Left lung (tissue), 10 donors: ENCODE data around the gene TAS2R7. TPM values are rescaled to one million over a fixed set of nuclear protein-coding genes. Genes with fewer than 3 reads are reported as not detected.
"Not testable (repeated sequence)": the region's sequence is repeated elsewhere in the genome, so short reads cannot be mapped to it uniquely, and the experiment has no call there.

Source experiments
- ATAC-seq: fragments of 200-7000 bp; cut with Tn5 transposase; one replicate; pipeline ENCODE4 v1.9.1; 2020; ENCODE audit warnings: moderate library complexity
- DNase-seq, 4 donors: peaks; one replicate each; pipeline ENCODE4 v3.0.0-alpha.2; 2013 to 2020
- H3K27ac ChIP-seq, 2 donors: fragments of 200-600 bp; sonication (generic) in 1 of 2; one replicate each; pipeline versions ENCODE4 v1.5.0 to v1.8.0; 2020 to 2021
- H3K27me3 ChIP-seq, 2 donors: fragments of 200-600 bp; sonication (generic) in 1 of 2; one replicate each; pipeline versions ENCODE4 v1.5.0 to v1.8.0; 2020 to 2021
- H3K36me3 ChIP-seq, 2 donors: fragments of 200-600 bp; sonication (generic) in 1 of 2; one replicate each; pipeline versions ENCODE4 v1.5.0 to v1.8.0; 2020 to 2021
- H3K4me1 ChIP-seq, 2 donors: fragments of 200-600 bp; one replicate each; pipeline ENCODE4 v1.8.0; 2021
- H3K4me3 ChIP-seq, 2 donors: fragments of 200-600 bp; sonication (generic) in 1 of 2; one replicate each; pipeline versions ENCODE4 v1.5.0 to v1.8.0; 2020 to 2021; ENCODE audit warnings: mild to moderate bottlenecking in 1 of 2
- H3K9me3 ChIP-seq, 2 donors: fragments of 200-600 bp; sonication (generic) in 1 of 2; one replicate each; pipeline versions ENCODE4 v1.5.0 to v1.8.0; 2020 to 2021
- intact Hi-C, 2 donors: fragments of 100-400 bp; cut with DNase I; formaldehyde crosslinking; loops; one replicate each; pipeline versions ENCODE4 v1.11.2 to v1.14.2; 2022
- polyA plus RNA-seq, 6 donors: library from polyadenylated mRNA; unstranded; fragments of 120-200 nt; gene quantifications; one replicate each; pipeline ENCODE4 v1.2.1, GENCODE V29; 2013; ENCODE audit not compliant: insufficient read length in 6 of 6
- total RNA-seq, 2 donors: library from RNA; stranded (reverse); fragmentation: NEBNext Ultra II Directional; extraction: Animal tissue kit (Norgen Biotek cat#: 25700); gene quantifications; one replicate each; pipeline ENCODE4 v1.2.1, GENCODE V29; 2021
- TF ChIP-seq, protein P1 (sequence below), 2 donors: fragments of 200-600 bp; sonication (generic) in 1 of 2; IDR thresholded peaks; one replicate each; pipeline versions ENCODE4 v1.5.0 to v1.8.0; 2021; ENCODE audit warnings: antibody characterized with exemption in 2 of 2
- donor health status: DM: no; HTN: yes; CAD: no.
- donor health status: DM: no; HTN: no; CAD: no.

TAS2R7 gene
- total and polyA plus RNA-seq, 8 donors = not detected

DNA sequence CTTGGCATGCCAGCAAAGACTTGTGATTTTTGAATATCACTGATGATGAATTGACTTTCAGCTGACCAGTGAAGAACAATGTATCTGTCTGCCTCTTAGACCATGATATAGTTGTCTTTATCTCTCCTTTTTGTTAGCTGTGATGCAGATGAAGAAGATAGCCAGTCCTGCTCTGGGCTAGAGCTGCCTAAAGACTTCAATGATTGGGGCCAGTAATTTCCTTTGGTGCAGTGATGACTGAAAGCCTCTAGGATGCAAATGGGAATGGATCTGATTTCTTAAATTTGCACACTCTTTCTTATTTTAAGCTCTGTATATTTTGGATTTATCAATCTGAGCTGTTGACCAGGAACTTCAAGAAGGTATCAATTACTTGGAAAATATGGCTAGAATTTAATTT, 7.6 kb upstream of the TAS2R7 start, which contains the start of gene TAS2R9:
Gene TAS2R9, minus strand, starts transcription at position 101 of the 400 bp plus-strand sequence. Its CDS starts 93 bp downstream, at position 8.
- Histone ChIP-seq H3K27me3 (no peaks in the 10 kb centered on the region), H3K4me3 (no peak within 1 kb of the TSS), H3K9me3 (no peaks in the 10 kb centered on the region), H3K27ac (no peak within 1 kb of the TSS), H3K4me1 (no peaks in the 10 kb centered on the region), H3K36me3 (no peaks in the 10 kb centered on the region)
- TF ChIP-seq, protein P1, sequence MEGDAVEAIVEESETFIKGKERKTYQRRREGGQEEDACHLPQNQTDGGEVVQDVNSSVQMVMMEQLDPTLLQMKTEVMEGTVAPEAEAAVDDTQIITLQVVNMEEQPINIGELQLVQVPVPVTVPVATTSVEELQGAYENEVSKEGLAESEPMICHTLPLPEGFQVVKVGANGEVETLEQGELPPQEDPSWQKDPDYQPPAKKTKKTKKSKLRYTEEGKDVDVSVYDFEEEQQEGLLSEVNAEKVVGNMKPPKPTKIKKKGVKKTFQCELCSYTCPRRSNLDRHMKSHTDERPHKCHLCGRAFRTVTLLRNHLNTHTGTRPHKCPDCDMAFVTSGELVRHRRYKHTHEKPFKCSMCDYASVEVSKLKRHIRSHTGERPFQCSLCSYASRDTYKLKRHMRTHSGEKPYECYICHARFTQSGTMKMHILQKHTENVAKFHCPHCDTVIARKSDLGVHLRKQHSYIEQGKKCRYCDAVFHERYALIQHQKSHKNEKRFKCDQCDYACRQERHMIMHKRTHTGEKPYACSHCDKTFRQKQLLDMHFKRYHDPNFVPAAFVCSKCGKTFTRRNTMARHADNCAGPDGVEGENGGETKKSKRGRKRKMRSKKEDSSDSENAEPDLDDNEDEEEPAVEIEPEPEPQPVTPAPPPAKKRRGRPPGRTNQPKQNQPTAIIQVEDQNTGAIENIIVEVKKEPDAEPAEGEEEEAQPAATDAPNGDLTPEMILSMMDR (IDR thresholded peaks at IDR 0.05) = no peak
- ATAC-seq = no peak
- no peak for DNase-seq
- intact Hi-C loops = no loop called here

DNA sequence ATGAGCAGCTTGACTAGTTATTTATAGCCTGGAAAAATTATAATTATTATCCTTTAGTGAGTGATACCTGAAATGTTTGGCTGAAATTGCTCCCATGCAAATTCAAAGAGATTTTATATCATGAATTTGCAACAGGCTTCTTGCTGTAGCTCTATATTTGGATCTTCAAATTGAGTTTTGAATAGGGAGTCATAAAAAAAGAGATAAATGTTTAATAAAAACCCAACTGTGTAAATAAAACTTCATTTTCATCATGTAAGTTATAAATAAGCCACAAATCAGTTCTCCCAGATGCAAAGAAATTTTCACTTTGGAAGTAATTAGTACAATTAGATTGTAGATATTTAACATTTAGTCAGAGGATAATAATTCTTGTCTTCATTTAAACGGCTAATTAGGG, 4.8 kb upstream of the TAS2R7 start, which contains the start of gene TAS2R8:
Gene TAS2R8, minus strand, starts transcription at position 101 of the 400 bp plus-strand sequence. CDS start 306 bp downstream, outside the sequence.
- no peak within 1 kb of the TSS for H3K4me3 ChIP-seq
- H3K27ac ChIP-seq = no peak within 1 kb of the TSS
- intact Hi-C loops = no loop called here
- no peaks in the 10 kb centered on the region for H3K9me3 ChIP-seq
- no peaks in the 10 kb centered on the region for H3K4me1 ChIP-seq
- H3K27me3 ChIP-seq = no peaks in the 10 kb centered on the region
- ATAC-seq = no peak
- no peaks in the 10 kb centered on the region for H3K36me3 ChIP-seq
- TF ChIP-seq, protein P1 (IDR thresholded peaks at IDR 0.05) = no peak
- DNase-seq = no peak

DNA sequence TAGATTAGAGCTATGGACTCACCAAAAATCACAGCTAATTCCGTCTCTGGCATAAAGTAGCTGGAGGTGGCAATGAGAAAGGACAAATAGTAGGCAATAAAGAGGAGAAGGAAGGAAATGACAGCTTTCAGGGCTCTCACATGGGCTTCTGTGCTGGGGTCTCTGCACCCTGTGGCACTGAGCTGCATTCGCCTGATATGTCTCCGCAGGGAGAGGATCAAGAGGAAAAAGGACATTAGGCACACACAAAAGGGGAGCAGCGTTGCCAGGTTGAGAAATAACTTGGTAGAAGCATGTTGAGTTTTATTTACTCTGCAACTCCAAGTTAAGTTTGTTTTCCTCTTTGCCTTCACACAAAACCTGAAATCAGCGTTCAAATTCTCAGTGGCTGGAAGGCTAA, 686 bp downstream of the TAS2R7 start:
- ATAC-seq (no peak), DNase-seq (no peak)
- H3K27ac ChIP-seq = no peak overlapping the region
- TF ChIP-seq, protein P1 (IDR thresholded peaks at IDR 0.05) = no peak
- H3K9me3 ChIP-seq = no peaks in the 10 kb centered on the region
- H3K4me1 ChIP-seq = no peaks in the 10 kb centered on the region
- H3K36me3 ChIP-seq = no peaks in the 10 kb centered on the region
- H3K27me3 ChIP-seq = no peaks in the 10 kb centered on the region
- intact Hi-C loops = no loop called here
- H3K4me3 ChIP-seq = no peak overlapping the region

DNA sequence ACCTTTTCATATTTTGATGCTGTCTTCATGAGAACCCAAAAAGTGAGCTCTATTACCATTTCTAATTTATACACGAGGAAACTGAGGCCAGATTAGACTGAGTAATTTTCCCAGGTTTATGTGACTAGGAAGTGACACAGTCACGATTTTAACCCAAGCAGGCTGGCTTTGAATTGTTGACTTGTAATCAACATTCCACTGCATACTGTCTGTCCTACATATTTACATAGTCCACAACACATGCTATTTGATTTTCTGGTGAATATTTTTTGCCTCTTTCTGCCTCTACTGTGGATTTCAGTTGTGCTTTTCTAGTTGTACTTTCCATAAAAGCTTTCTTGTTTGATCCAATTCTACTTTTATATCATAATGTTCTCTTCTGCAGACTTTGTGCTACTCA, 8.2 kb downstream of the TAS2R7 start:
- Histone ChIP-seq H3K4me1 (no peaks in the 10 kb centered on the region), H3K9me3 (no peaks in the 10 kb centered on the region), H3K4me3 (no peak overlapping the region), H3K36me3 (no peaks in the 10 kb centered on the region), H3K27ac (no peak overlapping the region), H3K27me3 (no peaks in the 10 kb centered on the region)
- ATAC-seq (no peak), DNase-seq (no peak)
- intact Hi-C loops = no loop called here
- TF ChIP-seq, protein P1 (IDR thresholded peaks at IDR 0.05) = no peak

DNA sequence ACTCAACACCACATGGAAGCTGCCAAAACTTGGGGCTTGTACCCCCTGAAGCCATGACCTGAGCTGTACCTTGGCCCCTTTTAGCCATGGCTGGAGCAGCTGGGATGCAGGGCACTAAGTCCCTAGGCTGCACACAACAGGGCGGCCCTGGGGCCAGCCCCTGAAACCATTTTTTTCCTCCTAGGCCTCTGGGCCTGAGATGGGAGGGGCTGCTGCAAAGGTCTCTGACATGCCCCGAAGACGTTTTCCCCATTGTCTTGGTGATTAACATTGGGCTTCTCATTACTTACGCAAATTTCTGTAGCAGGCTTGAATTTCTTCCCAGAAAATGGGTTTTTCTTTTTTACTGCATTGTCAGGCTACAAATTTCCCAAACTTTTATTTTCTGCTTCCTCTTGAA, 10.7 kb downstream of the TAS2R7 start:
- DNase-seq, H3K27me3 ChIP-seq, H3K36me3 ChIP-seq, H3K9me3 ChIP-seq, H3K4me1 ChIP-seq, H3K27ac ChIP-seq, intact Hi-C loops, H3K4me3 ChIP-seq, ATAC-seq: not testable (repeated sequence)

DNA sequence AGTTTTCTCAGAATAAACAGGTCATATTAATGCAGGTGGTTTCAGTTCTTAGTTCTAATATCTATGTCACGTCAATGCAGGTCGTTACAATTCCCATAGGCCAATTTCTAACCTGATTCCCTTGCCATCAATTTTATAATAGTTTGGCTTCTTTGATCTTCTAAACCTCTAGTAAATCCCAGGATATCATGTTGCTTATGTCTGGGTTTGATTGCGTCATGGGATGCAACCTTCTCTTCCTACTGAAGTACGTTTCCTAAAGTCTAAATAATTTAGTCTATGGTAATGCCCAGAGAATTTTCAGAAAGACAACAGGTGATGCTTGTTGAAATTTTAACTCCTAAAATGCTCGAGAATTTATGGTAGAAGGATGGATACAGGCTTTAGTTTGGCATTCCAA, 19.2 kb downstream of the TAS2R7 start:
- Histone ChIP-seq H3K27ac (no peak overlapping the region), H3K36me3 (no peaks in the 10 kb centered on the region), H3K27me3 (no peaks in the 10 kb centered on the region), H3K4me3 (no peak overlapping the region), H3K9me3 (no peaks in the 10 kb centered on the region), H3K4me1 (no peaks in the 10 kb centered on the region)
- ATAC-seq = no peak
- DNase-seq = no peak
- TF ChIP-seq, protein P1 (IDR thresholded peaks at IDR 0.05) = no peak
- intact Hi-C loops = no loop called here
